GM19035 (cell line): Measurements from ENCODE around the gene MATCAP1.
A peak's percentile ranks its signal among the peaks of the same experiment; 100 is the strongest.

ENCODE experiments used
- ATAC-seq: cut with Tn5 transposase; IDR thresholded peaks from one replicate; pipeline ENCODE4 v1.9.1; 2021; ENCODE audit not compliant: unreplicated experiment

MATCAP1 gene

DNA sequence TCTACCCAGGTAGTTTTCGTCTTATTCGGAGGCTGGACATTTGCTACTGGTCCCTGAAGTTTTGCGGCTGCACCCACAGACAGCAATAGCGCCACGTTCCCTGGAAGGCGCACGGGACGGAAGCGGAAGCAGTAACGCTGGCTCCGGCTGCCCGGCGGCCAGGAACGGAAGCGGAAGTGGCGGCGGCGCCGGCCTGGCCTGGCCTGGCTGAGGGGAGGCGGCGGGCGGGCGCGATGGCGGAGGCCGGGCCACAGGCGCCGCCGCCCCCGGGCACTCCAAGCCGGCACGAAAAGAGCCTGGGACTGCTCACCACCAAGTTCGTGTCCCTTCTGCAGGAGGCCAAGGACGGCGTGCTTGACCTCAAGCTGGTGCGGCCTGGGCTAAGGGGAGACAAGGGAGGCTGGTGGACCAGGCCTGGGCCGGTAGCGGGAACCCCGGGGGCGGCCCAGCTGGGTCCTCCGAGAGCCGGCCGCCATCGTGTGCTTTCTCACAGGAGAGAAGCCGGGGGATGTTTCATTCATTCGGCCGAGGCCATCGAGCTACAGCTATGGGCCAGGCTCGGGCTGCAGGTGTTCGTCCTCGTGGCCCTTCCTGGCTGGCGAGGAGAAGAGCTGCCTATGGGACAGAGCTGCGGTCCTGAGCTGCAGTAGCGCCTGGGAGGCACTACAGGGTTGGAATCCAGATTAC is 8.4 kb upstream of the MATCAP1 start, which contains the start of gene E2F4:
TSS of gene E2F4 (plus strand) at position 161 of the 687 bp plus-strand sequence. CDS start at position 234, 73 bp downstream.
- peak; percentile 90 for ATAC-seq

DNA sequence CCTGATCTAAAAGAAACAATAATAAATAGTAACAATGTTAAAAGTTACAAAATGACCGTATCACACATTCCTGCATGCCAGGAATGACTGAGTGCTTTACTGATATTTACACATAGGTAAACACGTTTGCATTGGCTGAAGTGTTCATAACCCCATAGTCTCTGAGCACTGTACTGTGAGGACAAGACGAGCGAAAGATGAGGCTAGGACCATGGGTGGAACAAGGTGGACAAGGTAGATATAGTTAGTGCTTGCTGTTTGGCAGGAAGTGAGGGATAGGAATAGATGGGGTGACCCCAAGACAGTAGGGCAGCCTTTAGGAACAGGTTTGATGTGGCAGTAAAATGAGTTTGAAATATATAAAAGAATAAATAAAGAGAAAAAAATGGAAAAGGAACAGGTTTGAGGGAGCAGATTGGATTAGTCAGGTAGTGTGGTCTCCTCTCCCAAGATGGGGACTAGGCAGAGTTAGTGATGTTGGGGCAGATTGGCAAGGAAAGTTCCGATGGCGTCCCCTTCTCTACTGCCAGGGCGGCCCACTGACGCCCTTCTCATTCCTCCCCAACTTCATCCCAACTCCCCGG is 7.7 kb upstream of the MATCAP1 start:
- no peak for ATAC-seq

DNA sequence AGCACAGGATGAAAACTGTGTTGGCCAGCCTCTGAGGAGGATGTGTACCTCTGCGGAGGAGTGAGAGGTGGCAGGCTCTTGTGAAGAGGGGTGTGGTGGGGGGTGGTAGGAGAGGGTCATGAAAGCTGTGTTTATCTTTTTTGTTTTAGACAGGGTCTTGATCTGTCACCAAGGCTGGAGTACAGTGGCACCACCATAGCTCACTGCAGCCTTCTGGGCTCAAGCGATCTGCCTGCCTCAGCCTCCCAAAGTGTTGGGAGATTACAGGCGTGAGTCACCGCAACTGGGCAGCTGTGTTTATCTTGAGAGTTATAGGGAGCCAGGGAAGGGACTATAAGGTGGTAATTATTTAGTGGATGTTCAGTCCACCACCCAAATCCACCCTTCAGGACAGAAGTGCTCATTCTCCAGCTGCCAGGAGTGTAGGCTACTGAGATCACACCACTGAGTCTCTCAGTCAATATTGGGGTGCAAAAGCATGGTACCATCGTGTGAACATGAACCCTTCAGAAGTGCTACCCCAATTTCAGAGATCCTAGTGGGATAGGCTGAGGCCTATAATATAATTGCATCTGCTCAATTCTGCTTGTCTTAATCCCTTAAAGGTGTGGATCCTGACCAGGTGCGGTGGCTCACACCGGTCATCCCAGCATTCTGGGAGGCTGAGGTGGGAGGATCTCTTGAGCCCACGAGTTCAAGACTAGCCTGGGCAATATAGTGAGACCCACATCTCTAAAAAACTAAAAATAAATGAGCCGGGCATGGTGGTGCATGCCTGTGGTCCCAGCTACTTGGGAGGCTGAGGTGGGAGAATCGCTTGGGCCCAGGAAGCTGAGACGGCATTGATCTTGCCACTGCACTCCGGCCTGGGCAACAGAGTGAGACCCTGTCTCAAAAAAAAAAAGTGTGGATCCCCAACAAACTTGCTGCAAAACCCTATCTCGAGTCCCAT is 7.0 kb upstream of the MATCAP1 start:
- ATAC-seq, result no peak

DNA sequence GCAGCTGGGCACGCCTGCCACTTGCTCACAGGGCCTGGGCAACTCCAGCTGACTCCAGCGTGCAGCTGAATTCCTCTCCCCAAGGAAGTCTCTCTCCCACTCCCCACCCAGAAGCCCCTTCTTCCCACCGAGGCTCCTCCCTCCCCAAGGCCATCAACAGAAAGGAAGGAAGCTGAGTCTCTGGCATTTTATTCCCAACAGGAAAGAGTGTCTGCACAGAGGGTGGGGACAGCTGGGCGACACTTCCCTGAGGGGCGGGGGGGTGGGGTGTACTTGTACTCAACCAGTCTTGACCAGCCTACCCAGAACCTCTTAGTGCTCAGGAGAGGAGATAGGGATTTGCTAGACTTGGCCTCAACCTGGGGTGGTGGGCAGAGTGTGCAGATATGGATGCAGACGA is 6.3 kb upstream of the MATCAP1 start, which contains the start of gene EXOC3L1:
TSS of gene EXOC3L1 (minus strand) at position 96 of the 400 bp plus-strand sequence. CDS start 460 bp downstream, outside the sequence.
- ATAC-seq, result no peak

DNA sequence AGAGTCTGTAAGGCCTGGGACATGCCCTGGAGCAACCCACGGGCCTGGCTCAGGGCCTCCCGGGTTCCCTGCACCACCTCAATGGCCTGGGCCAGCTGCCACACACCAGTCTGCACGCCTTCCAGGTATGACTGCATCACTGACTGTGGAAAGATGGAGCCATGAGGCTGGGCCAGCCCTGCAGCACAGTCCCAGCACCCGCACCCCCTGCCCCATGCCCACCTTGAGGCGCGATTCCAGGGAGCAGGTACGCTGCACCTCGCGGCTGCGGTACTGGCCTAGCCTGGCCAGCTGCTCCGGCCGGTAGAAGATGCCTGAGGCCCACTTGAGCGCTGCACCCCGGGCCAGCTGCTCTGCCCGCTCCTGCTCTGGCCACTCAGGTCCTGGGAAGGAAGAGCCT is 5.0 kb upstream of the MATCAP1 start:
- no peak for ATAC-seq

DNA sequence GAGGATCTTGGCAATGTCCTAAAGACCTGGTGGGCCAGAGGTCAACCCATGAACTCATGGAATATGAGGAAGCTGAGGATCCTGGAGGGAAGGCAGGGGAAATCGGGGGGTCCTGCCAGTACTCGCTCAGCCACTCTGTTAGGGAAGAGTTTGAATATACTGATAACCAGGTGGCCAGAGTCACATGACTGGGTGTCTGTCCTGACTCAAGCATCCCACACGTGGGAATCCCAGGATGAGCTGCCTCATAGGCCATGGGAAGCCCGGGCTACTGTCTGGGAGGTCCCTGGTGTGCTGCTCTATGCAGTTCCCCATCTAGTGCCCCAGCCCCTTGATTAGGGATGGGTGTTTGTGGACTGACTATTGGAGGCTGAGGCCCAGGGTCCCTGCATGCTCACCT is 4.6 kb upstream of the MATCAP1 start:
- ATAC-seq, result no peak

DNA sequence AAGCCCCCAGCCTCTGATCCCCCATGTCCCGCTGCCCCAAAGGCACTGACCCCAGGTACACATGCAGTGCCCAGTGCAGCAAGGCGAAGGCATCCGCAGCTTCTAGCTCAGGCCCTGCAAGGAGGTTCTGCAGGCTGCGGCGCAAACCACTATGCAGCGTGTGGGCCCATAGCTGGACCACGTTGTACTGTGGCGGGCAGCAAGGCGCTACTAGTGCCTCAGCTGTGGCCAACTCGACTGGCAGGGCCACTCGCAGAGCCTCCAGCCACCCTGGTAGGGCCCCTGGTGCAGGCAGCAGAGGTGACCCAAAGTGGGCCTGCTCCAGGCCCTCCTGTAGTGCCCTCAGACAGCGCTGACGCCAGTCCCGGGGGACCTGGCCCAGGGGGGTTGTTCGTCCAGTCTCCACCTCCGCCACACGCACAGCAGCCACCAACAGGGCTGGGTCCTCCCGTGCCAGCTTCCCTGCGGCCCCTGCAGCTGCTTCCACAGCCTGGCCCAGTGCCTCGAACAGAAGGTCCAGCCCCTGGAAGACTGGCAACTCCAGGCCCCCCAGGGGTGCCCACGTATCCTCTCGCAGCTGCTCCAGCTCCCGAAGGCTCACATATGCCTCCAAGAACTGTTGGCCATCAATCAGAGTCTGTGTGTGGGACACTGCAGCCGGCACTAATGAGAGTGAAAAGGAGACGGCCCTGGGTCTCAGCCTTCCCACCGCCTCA is 3.6 kb upstream of the MATCAP1 start:
- no peak for ATAC-seq

DNA sequence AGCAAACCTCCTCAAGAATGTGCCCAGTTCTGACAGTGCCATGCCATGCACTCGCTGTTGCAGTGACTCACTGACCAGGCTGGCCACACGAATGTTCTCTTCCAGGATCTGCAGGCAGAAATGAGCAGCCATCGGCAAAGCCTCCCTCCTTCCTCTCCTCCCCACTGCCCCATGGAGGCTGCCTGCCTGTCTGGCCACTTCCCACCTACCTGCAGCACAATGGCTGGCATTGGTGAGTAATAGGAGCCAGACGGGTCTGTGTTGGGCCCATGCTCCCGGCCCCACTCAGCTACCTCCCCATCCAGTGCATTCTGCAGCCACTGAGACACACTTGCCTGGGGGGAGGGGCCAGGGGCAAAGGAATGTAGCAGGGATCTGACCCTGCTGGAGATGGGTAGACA is 2.8 kb upstream of the MATCAP1 start:
- ATAC-seq, result no peak

DNA sequence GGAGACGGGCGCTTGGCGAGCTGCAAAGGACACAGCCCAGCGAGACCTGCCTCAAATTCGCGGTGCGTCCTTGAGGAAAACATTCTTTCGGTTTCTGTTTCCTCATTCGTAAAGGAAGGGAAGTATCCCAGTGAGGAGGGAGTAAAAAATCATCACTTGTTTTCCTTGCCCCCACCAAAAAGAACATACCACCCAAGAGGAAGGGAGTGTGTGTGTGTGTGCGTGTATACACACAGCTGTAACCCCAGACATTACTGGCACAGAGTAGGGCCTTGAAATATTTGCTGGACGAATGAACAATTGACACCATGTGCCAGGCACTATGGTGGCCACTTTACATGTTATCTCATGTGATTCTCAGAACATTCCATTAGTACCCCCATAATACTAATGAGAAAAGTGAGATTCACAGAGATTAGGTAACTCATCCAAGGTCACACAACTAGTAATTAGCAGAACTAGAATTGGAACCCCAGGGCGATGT is 1.9 kb upstream of the MATCAP1 start:
- ATAC-seq, result no peak

DNA sequence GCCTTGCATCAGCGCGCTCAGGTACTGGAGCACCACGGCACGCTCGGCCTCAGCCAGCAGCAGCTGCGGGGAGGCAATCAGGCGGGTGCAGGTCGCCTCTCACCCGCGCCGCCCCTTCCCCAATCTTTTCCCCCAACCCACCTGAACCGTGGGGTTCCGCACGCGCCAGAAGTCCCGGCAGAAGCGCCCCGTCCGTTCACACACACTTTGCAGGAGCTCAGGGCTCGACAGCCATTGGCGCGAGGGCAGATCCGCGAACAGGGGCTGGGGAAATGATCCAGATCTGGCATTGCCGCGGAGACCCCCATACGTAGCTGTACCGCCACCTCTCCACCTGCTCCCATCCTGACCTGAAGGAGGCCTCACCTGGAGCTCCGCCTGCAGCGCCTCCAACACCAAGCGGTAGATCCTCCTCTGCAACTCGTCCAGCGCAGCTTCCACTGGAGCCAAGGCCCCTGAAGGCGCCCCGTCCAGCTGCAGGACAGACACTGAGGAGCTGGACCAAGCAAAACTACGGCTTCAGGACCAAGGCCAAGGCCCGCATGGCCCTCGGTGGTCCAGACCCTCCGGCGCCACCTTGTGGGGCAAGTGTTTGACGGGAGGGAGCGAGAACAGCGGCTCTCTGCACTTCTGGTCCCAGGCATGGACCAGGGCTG is 1.4 kb upstream of the MATCAP1 start:
- peak; percentile 23 for ATAC-seq

DNA sequence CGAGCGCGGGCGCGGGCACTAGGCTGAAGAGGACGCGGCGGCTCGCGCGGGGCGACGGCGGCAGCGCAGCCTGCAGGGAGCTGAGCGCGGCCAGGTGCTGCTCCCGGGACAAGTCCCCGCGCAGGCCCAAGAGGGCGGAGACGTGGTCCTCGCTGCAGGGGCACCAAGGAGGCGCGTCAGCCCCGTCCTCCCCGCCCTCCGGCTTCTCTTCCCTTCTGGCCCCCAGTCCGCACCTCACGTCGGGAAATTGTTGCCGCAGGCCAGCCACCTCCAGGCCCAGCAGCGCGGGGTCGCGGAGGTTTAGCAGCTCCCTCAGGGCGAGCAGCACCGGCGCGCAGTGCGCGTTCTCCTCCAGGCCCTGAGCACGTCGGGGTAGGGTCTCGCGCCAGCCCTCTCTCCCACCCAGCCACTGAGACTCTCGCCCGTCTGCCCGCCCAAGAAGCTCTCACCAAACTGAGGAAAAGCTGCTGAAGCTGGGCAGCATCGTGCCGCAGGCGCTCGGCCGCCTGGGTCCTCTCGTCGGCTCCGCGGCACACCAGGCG is 761 bp upstream of the MATCAP1 start:
- ATAC-seq, result peak; percentile 9

DNA sequence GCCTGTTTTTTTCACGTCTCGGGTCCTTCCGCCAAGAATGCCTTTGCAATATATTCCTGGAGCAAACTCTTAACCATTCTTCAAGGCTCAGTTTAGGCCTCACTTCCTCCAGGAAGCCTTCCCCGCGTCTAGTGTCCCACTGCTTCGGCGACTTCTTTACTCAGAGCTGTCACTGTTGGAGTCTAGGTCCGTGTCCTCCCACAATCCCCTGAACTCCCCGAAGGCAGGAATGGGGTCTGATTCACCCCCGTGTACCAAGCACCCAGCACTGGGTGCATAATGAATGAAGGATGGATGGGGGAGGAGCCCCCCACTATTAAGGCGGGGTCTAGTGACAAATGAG is 508 bp downstream of the MATCAP1 start:
- ATAC-seq, result no peak

DNA sequence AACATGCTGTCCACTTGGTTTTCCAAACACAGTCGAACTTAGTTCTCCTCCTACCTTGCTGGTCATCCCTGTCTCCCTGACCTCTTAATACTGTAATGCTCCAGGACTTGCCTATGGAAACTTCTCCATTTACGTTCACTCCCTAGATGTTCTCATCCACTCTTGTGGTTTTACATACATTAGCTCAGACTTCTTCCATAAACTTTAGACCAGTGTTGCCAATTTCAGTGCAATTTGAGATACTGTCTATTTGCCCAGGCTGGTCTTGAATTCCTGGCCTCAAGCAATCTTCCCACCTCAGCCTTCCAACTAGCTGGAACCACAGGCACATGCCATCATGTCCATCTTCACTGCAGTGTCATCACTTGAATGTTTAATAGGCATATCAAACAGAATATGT is 1.5 kb downstream of the MATCAP1 start:
- no peak for ATAC-seq

DNA sequence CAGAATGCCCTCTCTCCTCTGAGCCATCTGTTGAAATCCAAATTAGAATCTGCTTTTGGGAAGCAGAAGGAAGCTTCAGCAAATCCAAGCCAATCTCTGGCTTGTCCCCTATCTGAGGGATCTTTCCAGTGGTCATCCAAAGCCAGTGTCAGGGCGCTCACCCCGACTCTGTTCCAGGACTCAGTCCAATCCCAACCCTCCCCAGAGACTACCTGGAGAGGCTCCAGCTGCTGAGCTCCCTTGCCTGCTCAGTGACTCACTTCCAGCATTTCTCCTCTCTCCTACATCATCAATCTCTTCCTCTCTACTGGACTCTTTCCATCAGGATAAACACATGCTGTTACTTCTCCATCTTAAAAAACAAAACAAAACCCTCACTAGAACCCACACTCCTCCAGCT is 2.4 kb downstream of the MATCAP1 start:
- ATAC-seq, result no peak

DNA sequence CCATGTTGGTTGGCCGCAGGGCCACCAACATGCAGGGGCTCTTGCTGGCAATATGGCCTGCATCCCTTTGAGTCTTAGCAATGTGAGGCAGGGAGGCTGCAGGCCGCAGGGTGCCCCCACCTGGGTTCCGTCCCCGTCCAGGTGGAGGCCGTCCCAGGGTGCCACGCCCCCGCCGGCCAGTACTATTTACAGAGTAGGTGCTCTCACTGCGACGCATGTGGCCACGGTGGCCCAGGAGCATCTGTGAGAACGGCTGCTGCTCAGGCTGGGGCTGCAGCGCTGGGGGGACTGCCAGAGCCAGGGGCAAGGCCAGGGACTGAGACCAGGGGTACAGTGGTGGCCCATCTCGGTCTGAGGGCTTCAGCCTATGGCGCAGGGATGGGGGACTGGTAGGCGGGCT is 3.6 kb downstream of the MATCAP1 start:
- no peak for ATAC-seq

DNA sequence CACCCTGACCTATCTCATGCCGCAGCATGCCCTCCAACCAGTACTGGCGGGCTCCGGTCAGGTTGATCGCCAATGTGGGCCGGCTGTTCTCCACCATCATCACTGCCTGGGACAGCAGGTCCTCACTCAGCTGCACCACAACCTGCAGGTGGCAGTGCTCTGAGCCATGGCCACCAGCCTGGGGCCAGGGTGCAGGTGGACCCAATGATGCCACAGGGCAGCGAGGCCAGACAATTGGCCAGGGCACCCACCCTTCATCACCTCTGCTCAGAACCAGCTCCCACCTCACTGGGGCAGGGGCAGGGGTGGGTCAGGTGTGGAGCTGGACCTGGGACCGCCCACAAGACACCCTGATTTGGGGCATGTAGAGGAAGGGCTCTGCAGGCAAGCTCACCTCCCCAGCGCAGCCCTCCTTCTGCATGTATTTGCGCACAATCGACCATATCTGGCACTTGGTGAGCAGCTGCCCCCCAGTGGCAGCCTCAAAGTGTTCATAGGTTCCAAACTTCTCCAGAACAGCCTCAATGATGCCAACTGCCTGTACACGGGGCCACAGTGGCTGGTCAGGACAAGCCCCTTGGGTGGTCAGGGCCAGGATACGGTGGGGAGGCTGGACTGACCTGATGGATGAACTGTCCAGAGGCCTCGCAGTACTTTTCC is 4.2 kb downstream of the MATCAP1 start:
- no peak for ATAC-seq

DNA sequence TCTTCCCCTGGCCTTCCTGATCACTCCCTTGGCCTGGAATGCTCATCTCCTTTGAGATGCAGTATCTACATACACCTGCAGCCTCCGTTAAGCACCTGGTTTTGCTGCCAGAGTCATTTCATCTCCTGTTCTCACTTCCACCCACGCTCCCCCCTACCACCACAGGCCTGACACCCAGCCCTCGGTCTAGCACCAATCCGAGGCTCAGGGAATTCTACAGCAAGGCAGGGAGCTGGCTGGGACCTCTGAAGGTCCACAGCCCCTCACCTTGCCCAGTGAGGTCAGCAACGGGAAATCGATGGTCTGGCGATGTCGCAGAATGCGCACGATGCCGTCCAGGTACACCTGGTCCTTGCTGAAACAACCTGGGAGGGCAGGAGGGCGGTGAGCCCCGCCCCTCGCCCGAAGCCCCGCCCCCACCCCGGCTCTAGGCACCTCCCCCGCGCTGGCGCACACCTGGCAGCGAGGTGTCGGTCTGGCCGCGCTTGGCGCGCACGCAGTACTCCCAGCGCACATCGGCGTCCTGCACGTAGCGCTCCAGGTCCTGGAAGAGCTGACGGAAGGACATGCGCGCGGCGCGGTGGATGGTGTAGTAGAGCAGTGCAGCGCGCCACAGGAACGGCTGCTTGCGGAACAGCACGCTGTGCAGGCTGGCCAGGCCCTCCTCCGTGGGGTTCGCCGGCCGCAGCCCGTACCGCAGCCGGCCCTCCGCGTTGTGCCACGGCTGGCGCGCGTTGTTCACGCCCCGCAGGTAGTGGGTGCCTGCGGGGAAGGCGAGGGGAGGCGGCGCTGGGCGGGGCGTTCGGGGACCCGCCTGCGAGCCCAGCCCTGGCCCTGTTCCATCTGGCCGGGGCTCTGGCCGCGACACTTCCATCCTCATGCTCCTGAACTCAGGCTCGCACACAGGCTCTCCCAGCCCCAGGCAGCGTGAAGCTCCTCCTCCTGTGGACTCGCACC is 5.7 kb downstream of the MATCAP1 start:
- no peak for ATAC-seq

DNA sequence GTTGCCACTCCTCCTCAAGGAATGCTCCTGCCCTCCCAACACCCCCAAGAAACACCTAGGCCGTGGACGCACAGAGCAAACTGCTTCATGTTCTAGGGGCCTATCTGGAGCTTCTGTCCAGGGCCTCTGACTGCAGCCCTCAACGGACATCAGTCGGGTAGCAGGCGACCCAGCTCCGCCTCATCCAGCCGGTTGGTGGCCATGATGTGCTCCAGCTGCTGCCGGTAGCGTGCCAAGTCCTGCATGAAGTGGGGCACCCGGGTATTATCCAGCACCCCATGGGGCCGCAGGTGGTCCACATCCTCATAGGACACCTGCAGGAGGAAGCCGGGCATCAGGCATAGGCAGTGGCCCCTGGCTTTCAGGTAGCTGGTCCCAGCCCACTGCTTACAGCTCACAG is 7.1 kb downstream of the MATCAP1 start:
- ATAC-seq, result no peak
